GM12872 (cell line): ENCODE measurements around the gene RMDN2.
A peak's percentile ranks its signal among the peaks of the same experiment; 100 is the strongest.

Source experiments
- CTCF ChIP-seq: IDR thresholded peaks from 3 replicates; pipeline ENCODE4 v1.5.1; 2011; ENCODE audit warnings: low read depth, mild to moderate bottlenecking, low read length, moderate library complexity; ENCODE audit not compliant: insufficient read depth

RMDN2 gene

GRCh38 chr2:37976411-37976810 lies 51.3 kb downstream of the RMDN2 start:
- TF ChIP-seq CTCF, result no peak

GRCh38 chr2:37982147-37982582 lies 57.1 kb downstream of the RMDN2 start:
- TF ChIP-seq CTCF, result peak; percentile 73

GRCh38 chr2:37982847-37983246 lies 57.8 kb downstream of the RMDN2 start:
- no peak for TF ChIP-seq CTCF

GRCh38 chr2:37983719-37984118 lies 58.6 kb downstream of the RMDN2 start:
- no peak for TF ChIP-seq CTCF

- no peak for TF ChIP-seq CTCF
These were observed 59.1 kb downstream of the RMDN2 start for GRCh38 chr2:37984176-37984575.

- TF ChIP-seq CTCF, result no peak
These were observed 59.5 kb downstream of the RMDN2 start for GRCh38 chr2:37984589-37984988.

GRCh38 chr2:37985333-37985732 lies 60.2 kb downstream of the RMDN2 start:
- TF ChIP-seq CTCF, result no peak
